ENCODE data around the gene VARS2.

DNA sequence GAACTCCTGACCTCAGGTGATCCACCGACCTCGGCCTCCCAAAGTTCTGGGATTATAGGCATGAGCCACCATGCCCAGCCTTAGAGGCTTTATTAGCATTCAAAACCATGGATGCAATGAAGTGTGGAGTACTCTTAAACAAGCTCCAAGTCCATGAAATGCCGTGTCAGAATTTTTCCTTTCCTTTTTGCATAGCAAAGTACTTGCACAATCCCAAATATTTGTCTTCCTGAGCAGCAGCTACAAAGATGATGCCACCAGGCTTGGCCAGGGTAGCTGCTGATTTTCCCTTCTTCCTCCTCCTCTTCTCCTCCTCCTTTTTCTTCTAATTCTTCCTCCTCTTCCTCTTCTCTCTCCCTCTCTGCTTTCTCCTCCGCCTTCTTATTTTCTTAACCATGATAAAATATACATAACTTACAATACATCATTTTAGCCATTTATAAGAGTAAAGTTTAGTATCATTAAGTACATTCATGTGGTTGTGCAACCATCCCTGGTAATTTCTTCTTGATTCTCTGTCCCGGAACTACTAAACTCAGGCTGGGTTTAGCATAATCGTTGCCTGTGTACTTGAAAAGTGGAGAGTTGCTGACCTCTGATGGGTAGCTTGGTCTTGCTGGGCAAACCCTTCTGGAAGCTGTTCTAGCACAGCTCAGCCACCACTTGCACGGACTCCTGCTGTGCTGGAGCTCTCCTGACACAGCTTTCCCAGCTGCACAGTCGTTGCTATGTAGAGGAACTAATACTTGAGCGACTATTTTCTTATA lies 47.1 kb downstream of the VARS2 start:
- TF ChIP-seq CTCF (IDR thresholded peaks at IDR 0.05), result no peak
- no peak for TF ChIP-seq EP300 (IDR thresholded peaks at IDR 0.05; ENCODE audit: low read depth)
- TF ChIP-seq POLR2AphosphoS5 (IDR thresholded peaks at IDR 0.05), result no peak
